ENCODE results near the gene LAMB2. TPM values are rescaled to one million over a fixed set of nuclear protein-coding genes. Genes with fewer than 3 reads are reported as not detected.

The LAMB2 gene
- total RNA-seq, 2 experiments from 2014 or later, result 0.36 to 0.60 TPM

- peaks cover 66% of the 10 kb centered on the region for H3K36me3 Mint-ChIP-seq (ENCODE audit: low read depth)
- CTCF ChIA-PET, result no interaction called here
Measured at GRCh38 chr3:49076646-49077045, 56.2 kb downstream of the LAMB2 start.

DNA sequence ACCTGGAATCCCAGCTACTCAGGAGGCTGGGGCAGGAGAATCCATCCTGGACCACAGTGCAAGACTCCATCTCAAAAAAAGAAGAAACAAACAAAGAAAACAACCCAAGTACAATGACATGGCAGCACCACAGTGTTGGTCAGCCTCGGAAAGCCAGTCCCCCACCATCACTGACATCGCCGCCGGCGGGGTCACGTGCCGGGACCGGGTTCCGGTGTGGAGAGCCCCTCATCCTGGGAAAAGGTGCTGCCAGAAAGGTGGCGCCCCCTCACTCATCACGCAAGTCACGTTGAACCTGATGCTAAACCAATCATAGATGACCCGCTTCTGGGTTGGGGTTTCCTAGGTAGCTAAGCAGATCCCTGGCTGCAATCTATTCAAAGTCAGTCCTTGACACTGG is 56.7 kb downstream of the LAMB2 start:
- no peak for TF ChIP-seq CTCF (IDR thresholded peaks at IDR 0.05)
- Mint-ChIP-seq H3K4me1 (ENCODE audit: low read depth) (peaks cover 23% of the 10 kb centered on the region), H3K36me3 (ENCODE audit: low read depth) (peaks cover 71% of the 10 kb centered on the region), H3K9me3 (no peaks in the 10 kb centered on the region), H3K4me3 (no peak overlapping the region), H3K27ac (no peak overlapping the region), H3K27me3 (no peaks in the 10 kb centered on the region)
- intact Hi-C loops (cut with DNase I, micrococcal nuclease), result no loop called here
- ChIA-PET POLR2A (no interaction called here), CTCF (no interaction called here)
- DNase-seq, result no peak
- H3K27ac ChIP-seq (ENCODE audit: low read depth in 1 of 2, low read length in 2 of 2), result no peak overlapping the region
- no peaks in the 10 kb centered on the region for H3K9me3 ChIP-seq (ENCODE audit: control insufficient read depth in 1 of 2, insufficient read depth in 1 of 2, low read length in 2 of 2)
- H3K27me3 ChIP-seq (ENCODE audit: control insufficient read depth in 1 of 2, insufficient read depth in 2 of 2, low read length in 2 of 2), result no peaks in the 10 kb centered on the region
- H3K4me1 ChIP-seq (ENCODE audit: insufficient read depth, low read length), result peaks cover 3% of the 10 kb centered on the region
- ATAC-seq (ENCODE audit: poor library complexity), result no peak
- H3K4me3 ChIP-seq (ENCODE audit: low read length), result no peak overlapping the region
- H3K36me3 ChIP-seq (ENCODE audit: insufficient read depth, low read length), result peaks cover 75% of the 10 kb centered on the region

More at GRCh38 chr3:49076646-49077045, 56.2 kb downstream of the LAMB2 start:
- Histone ChIP-seq H3K27ac (ENCODE audit: low read depth in 1 of 2, low read length in 2 of 2) (no peak overlapping the region), H3K9me3 (ENCODE audit: control insufficient read depth in 1 of 2, insufficient read depth in 1 of 2, low read length in 2 of 2) (no peaks in the 10 kb centered on the region), H3K36me3 (ENCODE audit: insufficient read depth, low read length) (peaks cover 70% of the 10 kb centered on the region), H3K4me3 (ENCODE audit: low read length) (no peak overlapping the region), H3K4me1 (ENCODE audit: insufficient read depth, low read length) (peaks cover 5% of the 10 kb centered on the region), H3K27me3 (ENCODE audit: control insufficient read depth in 1 of 2, insufficient read depth in 2 of 2, low read length in 2 of 2) (no peaks in the 10 kb centered on the region)
- TF ChIP-seq CTCF (IDR thresholded peaks at IDR 0.05), result no peak
- no peak for ATAC-seq (ENCODE audit: poor library complexity)
- Mint-ChIP-seq H3K27me3 (no peaks in the 10 kb centered on the region), H3K27ac (no peak overlapping the region), H3K4me3 (no peak overlapping the region), H3K4me1 (ENCODE audit: low read depth) (peaks cover 23% of the 10 kb centered on the region), H3K9me3 (no peaks in the 10 kb centered on the region)
- intact Hi-C loops (cut with DNase I, micrococcal nuclease), result no loop called here
- POLR2A ChIA-PET, result no interaction called here
- DNase-seq, result no peak

Small RNA genes lying within 50 kb of the gene (microRNA-seq; reads per million reads assigned to microRNA genes)
- gene MIR6890 (ENCODE audit: borderline microRNAs expressed, borderline replicate concordance), result not detected

Other genes starting within 250 kb of the LAMB2 start
- gene SLC25A20, start 234.2 kb downstream of the LAMB2 start, total RNA-seq, result under 1 TPM; 0.41 to 0.78 TPM
- gene ARIH2, start 214.2 kb downstream of the LAMB2 start, total RNA-seq, result 100 to 1,000 TPM; 182 TPM
- 10 to 100 TPM; 45.9 to 47.0 TPM for gene P4HTM, start 142.8 kb downstream of the LAMB2 start, total RNA-seq
- 100 to 1,000 TPM; 132 to 134 TPM for gene WDR6, start 125.7 kb downstream of the LAMB2 start, total RNA-seq
- 10 to 100 TPM; 15.1 to 15.6 TPM for gene DALRD3, start 114.5 kb downstream of the LAMB2 start, total RNA-seq
- gene NDUFAF3, start 110.9 kb downstream of the LAMB2 start, total RNA-seq, result 10 to 100 TPM; 52.7 to 53.2 TPM
- gene IMPDH2, start 103.7 kb downstream of the LAMB2 start, total RNA-seq, result 100 to 1,000 TPM; 133 to 135 TPM
- 100 to 1,000 TPM; 210 to 255 TPM for gene QRICH1, start 39.0 kb downstream of the LAMB2 start, total RNA-seq
- 100 to 1,000 TPM; 264 to 287 TPM for gene QARS1, start 28.3 kb downstream of the LAMB2 start, total RNA-seq
- gene USP19, start 12.2 kb downstream of the LAMB2 start, total RNA-seq, result 10 to 100 TPM; 84.9 to 86.2 TPM
- 10 to 100 TPM; 14.7 to 16.0 TPM for gene CCDC71, start 33.3 kb upstream of the LAMB2 start, total RNA-seq
- 1 to 10 TPM; 1.2 to 1.6 TPM for gene KLHDC8B, start 38.5 kb upstream of the LAMB2 start, total RNA-seq
- gene C3orf62, start 144.2 kb upstream of the LAMB2 start, total RNA-seq, result 1 to 10 TPM; 7.0 to 7.5 TPM
- gene USP4, start 207.0 kb upstream of the LAMB2 start, total RNA-seq, result 10 to 100 TPM; 94.3 to 95.2 TPM
- gene GPX1, start 225.3 kb upstream of the LAMB2 start, total RNA-seq, result 10 to 100 TPM; 20.8 to 22.9 TPM